Measurements from ENCODE around the gene TBATA.

TBATA gene

DNA sequence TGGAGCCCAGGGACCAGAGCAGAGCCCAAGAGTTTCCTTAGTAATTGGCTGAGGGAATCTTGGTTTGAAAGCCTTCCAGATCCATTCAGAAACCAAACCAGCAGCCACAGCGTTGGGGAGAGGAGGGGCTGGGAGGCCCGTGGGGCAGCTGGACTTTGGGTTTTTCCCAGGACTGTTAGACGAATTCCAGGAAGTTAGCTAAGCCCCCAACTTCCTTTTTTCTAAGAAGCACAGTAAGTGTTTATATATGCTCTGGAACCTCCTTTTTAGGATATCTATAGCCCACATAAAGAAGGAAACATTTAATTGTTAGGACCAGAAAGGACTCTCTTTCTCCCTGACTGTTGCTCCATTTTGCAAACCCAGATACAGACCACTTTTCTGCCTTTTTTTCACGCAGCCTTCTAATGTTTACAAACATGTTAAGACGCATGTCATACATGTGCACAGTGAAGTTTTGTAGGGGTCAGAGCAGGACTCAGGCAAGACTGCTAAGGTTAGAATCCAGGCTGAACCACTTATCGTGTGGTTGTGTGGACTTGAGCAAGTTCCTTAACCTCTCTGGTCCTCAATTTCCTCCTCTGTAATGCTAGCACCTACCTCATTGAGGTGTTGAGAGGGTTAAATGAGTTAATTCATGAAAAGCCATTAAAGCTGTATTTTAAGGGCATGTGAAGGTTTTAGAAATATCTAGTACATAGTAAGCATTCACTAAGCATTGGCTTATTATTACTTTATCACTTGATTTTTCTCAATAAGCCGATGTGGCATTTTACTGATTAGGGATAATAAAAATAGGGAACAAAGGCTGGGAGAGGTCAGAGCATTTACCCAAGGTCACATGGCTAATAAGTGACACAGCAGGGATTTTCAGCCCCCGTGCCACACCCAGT, 42.4 kb downstream of the TBATA start:
- FAIRE-seq = no peak

DNA sequence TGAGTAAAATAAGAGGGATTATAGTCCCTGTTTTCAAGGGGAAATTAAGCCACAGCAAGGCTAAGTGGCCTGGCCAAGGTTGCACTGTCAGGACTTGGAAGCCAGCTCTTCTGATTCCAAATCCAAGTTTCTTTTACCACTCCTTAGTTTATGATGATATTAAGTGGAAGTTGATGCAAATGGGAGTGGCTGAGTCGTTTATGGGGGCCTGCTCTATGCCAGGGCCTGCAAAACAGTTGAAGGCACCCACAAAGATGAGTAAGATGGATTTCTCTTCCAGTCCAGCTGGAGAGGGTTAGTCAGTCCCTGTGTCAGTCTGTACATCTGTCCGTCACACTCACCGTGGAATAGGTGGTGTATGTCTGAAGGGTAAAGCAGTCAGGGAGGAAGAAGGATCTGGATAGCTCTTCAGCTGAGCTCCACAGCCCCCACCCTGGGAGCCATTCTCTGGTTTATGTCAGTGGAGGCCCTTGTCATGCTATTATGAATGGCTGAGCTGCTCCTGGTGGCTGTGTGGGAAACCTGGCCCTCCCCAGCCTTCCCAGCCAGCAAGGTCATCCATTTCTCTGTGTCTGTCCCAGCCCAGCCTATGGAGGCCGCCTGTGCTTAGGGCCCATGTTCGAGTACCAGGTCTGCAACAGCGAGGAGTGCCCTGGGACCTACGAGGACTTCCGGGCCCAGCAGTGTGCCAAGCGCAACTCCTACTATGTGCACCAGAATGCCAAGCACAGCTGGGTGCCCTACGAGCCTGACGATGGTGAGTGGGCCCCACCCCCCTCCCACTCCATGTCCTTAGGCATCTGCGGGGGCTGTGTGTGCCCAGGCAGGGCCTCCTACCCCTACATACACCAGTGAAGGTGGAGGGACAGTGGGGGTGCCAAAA, 44.5 kb downstream of the TBATA start:
- no peak for FAIRE-seq

DNA sequence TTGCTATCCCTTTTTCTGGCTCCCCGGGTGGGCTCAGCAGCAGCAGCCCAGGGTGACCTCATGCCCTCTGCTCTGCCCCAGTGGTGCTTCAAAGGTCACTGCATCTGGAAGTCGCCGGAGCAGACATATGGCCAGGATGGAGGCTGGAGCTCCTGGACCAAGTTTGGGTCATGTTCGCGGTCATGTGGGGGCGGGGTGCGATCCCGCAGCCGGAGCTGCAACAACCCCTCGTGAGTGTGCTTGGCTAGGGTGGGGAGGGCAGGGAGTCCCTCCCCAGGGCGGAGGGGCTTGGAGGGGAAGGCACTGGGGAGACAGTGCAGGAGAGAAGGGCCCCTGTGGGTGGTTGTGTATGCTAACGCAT, 46.4 kb downstream of the TBATA start:
- FAIRE-seq = no peak

DNA sequence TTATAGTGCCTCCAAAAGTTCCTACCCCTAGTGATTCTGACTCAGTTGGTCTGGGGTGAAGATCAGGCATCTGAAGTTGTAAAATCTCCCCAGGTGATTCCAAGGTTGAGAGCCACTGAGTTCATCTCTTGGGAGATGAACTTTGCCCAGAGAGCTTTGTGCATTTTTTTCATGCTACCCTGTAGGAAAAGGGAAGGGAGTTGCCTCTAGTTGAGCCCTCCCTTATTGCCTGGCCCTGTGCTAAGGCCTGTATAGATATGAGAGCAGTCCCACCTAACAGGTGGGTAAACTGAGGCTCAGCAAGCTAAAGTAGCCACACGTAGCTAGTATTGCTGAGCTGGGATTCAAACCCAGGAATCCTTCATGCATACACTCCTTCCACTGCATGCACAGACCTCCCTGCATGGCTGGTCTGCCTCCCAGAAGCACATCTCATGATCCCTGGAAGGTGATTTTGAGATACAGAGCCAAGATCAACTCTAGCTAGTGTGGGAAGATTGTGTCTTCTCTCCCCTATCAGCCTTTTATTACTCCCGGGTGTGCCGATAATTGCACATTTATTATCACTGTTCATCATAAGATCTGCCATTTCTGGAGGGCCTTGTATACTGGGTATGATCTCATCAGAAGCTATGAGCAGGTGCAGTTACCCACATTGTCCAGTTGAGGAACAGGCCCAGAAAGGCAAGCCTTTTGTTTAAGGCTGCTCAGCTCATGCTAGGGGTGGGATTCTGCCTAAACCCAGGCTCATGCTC, 47.0 kb downstream of the TBATA start:
- no peak for FAIRE-seq

DNA sequence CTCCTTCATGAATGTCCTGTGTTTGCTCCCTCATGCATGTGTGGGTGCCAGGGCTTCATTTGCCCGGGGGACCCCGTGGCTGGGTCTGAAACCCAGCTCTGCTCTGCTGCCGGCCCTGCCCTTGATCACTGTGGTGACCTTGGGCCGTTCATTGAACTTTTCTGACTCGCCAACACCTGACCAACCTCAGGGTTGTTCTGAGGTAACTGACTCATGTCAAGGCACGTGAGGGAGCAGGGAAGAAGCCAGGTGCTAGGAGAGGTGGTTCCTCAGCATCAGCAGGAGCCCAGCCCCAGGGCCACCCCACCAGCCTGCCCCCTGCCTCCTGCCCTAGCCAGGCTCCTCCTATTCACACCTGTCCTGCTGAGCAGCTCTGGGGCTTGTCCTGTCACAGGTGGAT, 47.9 kb downstream of the TBATA start:
- no peak for FAIRE-seq

DNA sequence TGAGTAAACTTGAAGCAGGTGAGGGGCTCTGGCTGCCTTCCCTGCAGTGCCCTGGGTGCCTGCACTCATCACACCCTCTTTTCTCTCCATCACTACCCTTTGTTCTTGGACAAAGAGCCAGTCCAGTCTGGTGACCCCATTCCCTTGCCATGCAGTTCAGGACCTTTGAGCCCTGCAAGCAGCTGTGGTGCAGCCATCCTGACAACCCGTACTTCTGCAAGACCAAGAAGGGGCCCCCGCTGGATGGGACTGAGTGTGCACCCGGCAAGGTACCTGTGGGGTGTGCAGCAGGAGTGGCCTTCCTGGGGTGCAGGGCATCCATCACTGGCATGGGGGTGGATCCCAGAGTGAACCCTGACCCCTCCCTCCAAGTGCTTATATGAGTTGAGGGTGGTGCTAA, 48.7 kb downstream of the TBATA start:
- FAIRE-seq = no peak

DNA sequence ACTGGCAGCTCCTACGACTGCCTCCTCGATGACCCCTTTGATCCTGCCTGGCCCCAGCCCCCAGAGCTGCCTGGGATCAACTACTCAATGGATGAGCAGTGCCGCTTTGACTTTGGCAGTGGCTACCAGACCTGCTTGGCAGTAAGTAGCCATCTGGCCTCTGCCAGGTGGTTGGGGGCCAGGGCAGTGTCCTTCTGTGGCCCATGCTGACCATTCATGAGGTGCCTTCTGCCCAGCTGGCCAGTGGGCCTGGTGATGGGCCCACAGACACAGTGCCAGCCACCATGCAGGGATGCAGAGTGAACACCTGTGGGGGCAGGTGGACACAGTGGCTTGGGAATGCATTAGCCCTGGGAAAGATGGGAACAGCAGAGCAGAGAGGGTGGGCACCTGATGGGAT, 50.0 kb downstream of the TBATA start:
- no peak for FAIRE-seq

DNA sequence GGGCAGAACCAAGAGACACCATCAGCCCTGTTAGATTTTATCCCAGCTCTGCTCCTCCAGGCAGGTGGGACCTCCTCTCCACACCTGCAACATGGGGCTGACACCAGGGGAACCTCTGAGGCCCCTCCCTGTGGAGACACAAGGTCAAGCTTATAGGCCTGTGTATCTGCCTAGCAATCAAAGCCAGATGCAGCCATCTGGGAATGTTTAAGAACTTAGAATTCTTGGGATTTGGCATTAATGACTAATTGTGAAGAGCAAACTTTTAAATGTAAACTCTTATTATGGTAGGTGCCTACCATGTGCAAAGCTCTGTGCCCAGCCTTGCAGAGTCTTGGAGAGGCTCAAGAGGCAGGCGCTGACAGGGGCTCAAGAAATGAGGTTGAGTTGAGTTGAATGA, 52.1 kb downstream of the TBATA start:
- no peak for FAIRE-seq

DNA sequence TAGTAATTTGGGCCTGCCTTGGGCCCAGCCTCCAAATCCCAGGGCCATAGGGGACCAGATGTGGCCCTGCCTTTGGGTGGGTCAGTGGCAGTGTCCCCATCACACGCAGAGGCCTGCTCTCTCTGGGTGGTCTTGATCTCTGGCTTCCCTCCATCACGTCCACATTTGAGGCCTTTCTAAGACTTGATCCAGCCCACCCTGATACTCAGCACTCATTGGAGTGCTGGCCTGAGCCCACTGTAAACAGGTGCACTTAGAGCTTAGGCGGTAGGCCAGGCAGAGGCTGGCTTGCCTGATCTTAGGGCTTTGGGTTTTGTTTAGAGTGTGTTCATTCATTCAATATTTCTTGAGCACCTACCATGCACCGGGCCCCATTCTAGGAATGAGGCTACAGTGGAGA, 52.6 kb downstream of the TBATA start:
- FAIRE-seq = no peak

DNA sequence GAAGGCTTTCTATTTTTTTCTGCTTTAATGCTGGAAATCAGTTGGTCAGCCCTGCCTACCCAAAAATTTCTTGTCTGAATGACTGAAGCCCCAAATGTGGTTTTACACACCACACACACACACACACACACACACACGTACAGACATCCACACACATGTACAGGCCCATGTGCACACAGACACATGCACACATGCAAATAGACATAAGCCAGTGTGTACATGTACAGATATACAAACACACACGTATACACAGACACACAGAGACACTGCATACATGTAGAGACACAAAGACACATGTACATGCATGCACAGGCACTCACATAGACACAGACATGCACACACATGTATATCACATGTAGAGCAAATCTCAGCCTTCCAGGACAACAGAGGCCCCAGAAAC, 54.2 kb downstream of the TBATA start:
- FAIRE-seq = no peak

DNA sequence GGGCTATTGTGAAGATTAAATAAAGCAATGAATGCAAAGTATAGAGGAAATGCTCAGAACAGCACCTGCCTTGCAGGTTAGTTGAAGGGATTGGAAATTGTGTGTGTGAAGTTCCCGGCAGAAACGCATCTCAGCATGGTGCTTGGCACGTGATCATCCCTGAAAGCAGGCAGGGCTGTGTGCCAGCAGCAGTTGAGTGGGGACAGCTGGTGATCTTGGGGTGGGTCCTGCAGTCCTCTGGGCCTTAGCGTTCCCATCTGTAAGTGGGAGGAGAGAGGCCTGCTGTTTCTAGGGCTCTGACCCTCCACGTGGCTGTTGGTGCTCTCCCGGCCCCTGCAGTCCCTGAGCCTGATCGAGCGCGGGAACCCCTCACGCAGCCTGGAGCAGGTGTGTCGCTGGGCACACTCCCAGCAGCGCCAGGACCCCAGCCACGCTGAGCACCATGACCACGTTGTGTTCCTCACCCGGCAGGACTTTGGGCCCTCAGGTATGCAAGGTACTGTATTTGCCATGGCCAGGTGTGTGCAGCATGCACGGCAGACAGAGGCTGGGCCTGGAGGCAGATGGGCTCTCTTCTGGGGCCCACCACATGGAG, 55.3 kb downstream of the TBATA start:
- FAIRE-seq = no peak

DNA sequence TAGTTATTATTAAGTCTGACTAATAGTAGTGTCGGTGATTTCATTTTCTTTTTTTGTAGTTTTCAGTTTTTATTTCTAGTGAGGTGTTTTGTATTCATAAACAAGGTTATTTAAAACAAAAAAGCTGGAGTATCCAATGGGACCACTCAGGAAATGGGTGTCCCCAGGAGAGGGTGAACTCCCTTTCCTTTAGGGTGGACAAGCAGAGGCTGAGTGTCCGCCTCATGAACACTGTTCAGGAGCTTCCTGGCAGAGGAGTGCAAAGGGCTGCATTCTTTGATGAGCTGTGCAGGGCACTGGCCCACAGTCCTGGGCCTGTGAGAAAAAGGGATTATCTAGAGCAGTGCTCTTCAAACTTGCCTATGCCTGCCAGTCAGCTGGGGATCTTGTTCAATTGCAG, 56.8 kb downstream of the TBATA start:
- no peak for FAIRE-seq

DNA sequence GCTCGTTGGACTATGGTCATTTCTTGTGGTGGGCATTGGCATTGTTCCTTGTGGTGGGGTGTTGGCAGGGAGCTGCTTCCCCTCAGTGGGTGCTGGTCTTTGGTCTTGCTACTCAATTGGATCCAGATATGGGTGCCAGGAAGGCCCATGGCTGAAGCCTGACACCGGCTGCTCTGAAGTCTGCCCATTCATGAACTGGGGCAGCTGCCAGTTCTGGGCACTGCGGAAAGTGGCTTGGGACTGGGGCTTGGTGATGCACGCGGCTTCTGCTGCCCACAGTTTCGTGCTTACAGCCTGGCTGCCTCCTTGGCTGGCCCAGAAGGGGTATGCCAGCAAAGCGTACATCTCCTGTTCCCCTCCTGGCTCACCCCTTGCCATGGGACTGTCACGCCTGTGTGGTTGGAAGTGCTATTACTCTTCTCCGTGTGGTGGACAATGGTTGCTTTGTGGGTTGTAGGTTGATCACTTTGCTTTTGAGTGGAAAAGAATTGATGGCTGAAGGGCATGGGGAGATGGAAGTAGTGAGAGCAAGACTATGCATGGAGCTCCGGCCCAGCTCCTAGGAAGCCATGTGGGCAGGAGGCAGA, 58.2 kb downstream of the TBATA start:
- no peak for FAIRE-seq

DNA sequence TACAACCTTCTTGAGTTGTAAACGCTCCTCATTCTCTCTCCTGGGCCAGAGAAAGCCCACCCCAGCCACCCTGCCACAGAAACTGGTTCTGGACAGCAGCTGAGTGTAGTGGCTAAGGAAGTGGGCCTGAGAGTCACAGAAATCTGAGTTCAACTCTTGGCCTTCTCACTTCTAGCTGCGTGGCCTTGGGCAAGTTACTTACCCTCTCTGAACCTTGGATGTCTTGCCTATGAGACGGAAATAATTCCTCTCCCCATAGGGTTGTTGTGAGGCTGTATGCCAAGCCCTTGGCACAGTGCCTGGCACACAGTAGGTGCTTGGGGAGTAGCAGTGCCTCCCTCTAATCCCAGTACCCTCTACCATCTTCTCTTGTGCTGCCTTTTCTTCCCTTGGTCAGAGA, 61.4 kb downstream of the TBATA start:
- no peak for FAIRE-seq

DNA sequence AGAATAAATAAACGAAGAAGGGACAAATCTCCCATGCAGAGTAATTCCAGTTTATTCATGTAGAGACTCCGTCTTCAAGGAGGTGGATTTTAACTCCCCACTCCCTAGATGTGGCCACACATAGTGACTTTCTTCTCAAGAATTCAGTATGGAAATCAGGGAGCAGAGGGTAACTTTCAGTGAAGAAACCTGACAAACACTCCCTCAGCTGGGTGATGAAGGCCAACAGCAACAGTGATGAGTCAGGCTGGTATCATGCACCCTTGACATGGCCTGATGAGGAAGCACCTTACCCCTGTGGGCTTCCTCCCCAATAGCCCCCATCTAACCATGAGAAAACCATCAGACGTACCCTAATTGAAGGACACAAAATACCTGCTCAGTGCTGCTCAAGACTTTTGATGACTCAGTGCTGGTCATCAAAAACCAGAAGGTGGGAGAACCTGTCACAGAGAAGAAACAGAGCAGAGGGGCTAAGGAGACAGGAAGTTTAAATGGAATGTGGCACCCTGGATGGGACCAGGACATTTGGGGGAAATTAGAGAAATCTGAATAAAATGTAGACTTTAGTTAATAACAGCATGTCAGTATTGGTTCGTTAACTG, 62.3 kb downstream of the TBATA start:
- FAIRE-seq = no peak

All from A204.1 (cell line).